Adrenal gland (tissue), 5 donors: ENCODE data around the gene MEIOSIN.
A peak's percentile ranks its signal among the peaks of the same experiment; 100 is the strongest.

Experiments used
- CTCF ChIP-seq, 6 experiments: fragments of 450-650 bp in 4 of 6; fragments of 200-600 bp in 2 of 6; sonication (generic) in 1 of 6; IDR thresholded peaks; 1 replicate in 5 of 6; 2 replicates in 1 of 6; pipeline versions ENCODE4 v1.5.1 to v1.8.0; 2016 to 2021; ENCODE audit warnings: antibody characterized with exemption in 6 of 6, mild to moderate bottlenecking in 2 of 6, moderate library complexity in 1 of 6
- POLR2A ChIP-seq, 2 donors: fragments of 450-650 bp; IDR thresholded peaks; one replicate each; pipeline ENCODE4 v1.6.1; 2017; ENCODE audit warnings: antibody characterized with exemption in 2 of 2, mild to moderate bottlenecking in 2 of 2, moderate library complexity in 1 of 2
- donor health status: DM: no; HTN: no; CAD: no.

- TF ChIP-seq CTCF (IDR thresholded peaks at IDR 0.05) (no peak), POLR2A (IDR thresholded peaks at IDR 0.05) (peak in 1 of 2 donors; percentile 33)
Measured at GRCh38 chr19:45712699-45713067, 20.6 kb upstream of the MEIOSIN start.
